HTR-8/SVneo (cell line): Measurements from ENCODE around the gene POC1A.

Experiments
- DNase-seq: peaks from one replicate; pipeline ENCODE4 v3.0.0; 2011; ENCODE audit warnings: low spot score, mixed read lengths; ENCODE audit not compliant: insufficient read length
- FAIRE-seq: peaks from 2 replicates; lab custom pipeline; 2011; peaks lifted over from hg19 to GRCh38; lab: Jason Lieb, UNC

Gene POC1A

DNA sequence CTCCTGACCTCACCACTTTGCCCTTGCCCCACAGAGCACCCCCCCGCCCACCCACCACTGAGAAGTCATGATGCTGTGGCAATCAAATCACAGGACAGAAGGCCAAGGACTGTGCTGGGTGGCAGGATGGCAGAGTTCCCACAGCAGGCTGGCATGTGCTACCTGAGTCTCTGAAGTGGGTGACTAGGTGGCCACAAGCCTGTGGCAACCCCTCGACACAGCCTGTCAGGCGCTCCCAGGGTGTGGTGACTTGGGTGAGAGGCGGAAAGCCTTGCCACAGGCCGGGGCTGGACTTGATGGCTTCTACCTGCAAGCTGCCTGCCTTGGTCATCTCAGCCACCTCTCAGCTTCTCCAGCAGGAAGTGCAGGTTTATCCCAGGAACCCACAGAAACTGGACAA lies 82.2 kb downstream of the POC1A start:
- DNase-seq, result no peak
- FAIRE-seq, result no peak

DNA sequence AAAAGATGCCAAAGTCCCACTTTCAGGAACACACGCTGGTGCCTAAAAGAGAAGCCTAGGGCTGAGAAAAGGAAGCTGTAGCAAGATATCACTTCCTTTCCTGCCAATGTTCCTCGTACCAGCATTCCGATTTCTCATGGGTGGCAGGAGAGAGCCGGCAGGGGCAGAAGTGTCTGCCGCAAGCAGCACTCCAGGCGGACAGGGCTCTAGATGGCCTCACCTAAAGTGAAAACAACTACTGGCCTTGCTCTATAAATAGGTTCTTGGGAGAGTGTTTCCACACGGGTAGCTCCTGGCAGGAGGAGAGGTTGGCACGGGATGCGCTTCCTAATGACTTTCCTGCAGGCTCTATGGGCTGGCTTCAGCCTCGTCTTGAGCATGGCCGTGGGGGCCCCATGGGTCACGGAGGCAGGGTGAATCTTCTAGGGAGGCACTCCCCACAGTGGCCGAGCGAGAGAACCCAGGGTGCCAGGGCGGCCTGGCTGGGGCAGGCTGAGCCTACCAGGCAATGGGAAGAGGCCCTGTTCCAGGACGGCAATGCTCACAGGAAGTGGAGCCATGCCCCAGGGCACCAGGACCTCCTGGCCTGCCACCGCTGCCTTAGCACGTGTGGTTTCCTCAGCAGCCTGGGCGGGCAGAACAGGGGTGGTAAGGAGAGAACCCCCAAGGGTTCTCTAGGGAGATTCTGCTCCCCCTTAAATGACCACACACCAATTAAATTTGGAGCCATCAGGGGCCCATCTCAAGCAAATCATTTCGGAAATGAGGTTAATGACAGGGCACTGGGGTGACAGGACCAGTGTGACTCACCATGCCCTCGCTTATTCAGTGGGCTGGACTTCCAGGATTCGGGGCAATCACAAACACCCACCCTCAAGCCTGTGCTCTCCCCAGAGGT lies 83.2 kb downstream of the POC1A start:
- DNase-seq (no peak), FAIRE-seq (no peak)

DNA sequence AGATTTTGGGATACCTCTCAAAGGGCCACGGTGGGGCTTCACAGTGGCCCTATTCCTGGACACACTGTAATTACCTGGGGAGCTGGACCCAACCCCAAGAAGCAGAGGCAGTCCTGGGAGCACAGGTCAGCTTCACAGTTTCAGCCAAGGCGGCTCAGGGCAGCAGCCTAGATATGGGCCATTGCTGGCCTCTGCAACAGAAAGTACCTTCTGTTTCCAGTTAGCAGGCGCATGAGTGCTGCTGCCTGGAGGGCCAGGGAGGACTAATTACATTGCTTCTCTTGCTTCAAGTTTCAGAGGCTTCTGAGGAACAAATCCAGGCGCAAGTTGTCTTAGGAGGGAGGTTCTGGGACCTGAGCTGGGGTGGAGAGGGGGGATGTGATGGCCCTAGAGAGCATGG lies 84.4 kb downstream of the POC1A start:
- no peak for DNase-seq
- no peak for FAIRE-seq

DNA sequence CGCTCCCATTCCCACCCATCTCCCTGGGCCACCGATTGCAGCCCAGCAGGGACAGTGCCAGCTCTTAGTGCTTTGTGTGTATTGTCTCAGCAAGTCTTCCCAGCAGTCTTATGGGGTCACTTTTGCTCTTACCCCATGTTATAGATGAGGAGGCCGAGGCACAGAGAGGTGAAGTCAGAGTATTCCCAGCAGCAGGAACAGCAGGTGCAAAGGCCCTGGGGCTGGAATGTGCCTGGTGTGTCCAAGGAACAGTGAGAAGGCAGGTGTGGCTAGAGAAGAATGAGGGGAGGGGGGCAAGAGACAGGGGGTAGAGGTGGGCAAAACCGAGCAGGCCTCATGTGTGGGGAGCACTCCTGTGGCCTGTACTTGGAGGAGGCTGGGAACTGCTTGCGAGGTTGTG lies 85.1 kb downstream of the POC1A start:
- DNase-seq (no peak), FAIRE-seq (peak; percentile 59)

DNA sequence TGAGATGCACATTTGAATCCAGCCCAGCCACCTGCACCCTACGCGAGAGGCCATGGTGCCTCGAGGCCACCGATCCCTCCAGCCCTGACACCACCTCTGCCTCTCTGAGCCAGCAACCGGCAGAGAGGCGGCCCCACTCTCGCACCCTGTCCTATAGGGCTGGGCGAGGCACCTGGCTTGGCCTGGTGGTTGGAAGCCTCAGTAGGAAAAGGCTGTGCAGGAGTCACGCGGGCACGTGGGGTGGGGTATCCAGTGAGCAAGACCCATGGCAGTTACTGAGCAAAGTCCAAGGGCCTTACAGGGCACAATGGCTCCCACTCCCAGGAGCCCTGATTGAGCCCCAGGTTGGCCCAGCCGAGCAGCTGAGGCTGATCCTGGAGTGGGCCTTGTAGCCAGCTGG lies 85.5 kb downstream of the POC1A start:
- FAIRE-seq, result peak; percentile 16

DNA sequence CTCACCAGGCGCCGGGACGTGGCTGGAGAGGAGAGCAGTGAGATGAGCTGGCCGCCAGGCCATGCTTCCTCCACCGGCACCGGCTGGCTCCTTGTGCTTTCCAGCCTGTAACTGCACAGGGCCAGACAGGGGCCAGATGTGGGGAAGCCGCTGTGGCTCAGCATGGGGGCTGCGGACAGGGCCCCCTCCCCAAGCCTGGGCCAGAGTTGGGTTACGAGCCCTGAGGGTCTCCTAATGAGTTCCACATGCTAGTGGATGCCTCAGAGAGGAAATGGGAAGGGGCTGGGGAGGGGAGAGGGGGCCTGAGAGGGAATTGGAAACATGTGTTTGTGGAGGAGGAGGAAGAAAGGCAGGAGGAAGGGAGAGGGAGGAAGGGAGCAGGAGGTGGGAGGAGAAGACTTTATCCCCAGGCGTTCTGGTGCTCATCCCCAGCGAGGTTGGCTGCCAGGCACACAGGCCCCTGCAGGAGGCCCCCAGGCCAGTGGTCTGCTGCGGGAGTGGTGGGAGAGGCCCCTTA lies 86.1 kb downstream of the POC1A start:
- DNase-seq, result no peak
- no peak for FAIRE-seq

More for the DNA sequence above, 85.5 kb downstream of the POC1A start:
- DNase-seq, result no peak

DNA sequence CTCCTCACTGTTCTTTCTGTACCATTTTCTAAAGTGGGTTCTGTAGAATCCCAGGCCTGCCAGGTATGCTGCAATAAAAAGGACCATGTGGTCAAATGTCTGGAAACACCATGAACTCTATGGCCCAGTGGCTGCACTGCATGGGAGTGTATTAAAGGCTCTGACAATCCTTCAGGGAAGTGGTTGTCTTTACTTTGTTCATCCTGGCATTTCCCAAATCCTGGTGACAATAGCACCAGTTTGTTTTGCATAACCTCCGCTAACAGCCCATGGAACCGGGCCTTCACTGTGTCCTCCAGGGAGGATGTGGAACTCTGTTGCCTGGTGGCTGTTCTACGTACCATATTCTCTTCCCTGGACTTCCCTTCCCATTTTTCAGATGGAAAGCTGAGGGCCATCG lies 86.7 kb downstream of the POC1A start:
- FAIRE-seq, result no peak

DNA sequence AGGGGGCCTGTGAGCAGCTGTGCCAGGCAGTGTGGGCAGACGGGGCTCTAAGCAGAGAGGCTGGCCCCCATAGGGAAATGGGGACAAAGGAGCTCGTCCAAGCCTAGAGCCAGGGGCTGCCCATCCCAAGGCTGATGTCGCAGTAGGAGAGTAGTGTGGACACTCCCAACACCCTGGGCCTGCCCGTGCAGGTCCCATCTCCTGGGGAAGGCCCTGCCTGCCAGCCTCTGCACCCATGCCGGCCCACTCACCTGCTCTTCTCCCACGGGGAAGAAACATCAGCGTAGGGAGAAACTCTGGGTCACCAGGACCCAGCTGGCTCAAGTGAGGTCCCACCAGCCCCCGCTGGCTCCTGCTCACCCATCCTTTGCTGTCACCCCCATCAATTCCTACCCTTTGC lies 87.2 kb downstream of the POC1A start:
- no peak for FAIRE-seq
- no peak for DNase-seq

More for the DNA sequence above, 86.7 kb downstream of the POC1A start:
- DNase-seq, result no peak

DNA sequence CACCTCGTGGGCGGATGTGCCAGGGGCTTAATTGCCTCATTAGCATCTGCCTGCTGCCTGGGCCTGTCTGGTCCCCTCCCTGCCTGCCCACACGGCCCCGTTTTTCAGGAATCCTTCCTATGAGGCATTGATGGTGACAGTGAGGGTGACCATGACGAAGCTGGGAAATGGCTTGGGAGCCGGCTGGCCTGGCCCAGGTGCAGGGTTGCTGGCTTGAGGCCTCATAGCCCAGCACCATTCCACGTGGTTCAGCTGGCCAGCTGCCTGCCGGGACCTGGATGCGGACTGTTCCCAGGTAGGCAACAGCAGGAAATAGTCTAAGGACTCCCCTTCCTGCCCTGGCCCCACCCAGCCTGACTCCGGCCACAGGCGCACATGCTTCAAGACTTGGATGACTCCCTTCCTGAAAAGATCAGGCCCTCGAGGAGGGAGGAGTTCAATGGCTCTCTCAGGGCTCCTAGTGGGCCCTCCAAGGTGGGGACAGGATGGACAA lies 88.9 kb downstream of the POC1A start:
- FAIRE-seq (no peak), DNase-seq (no peak)

DNA sequence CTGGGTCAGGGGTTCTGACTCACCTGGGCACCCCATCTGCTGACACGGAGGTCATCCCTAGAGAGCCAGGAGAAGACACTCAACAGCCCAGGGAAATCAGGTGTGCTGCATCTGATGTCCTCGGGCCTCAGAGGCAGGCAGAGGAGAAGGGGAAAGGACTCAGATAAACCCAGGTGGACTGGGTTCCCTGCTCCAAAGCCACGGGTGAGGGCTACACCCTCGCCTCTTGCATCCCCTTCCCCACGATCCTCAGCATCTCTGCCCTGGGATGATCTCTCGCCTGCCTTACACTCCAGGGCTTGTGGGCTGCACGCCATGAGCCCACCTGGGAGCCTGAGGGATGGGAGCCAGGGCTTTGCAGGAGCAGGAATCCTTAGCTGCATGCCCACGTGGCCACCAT lies 89.7 kb downstream of the POC1A start:
- no peak for DNase-seq
- FAIRE-seq, result no peak

DNA sequence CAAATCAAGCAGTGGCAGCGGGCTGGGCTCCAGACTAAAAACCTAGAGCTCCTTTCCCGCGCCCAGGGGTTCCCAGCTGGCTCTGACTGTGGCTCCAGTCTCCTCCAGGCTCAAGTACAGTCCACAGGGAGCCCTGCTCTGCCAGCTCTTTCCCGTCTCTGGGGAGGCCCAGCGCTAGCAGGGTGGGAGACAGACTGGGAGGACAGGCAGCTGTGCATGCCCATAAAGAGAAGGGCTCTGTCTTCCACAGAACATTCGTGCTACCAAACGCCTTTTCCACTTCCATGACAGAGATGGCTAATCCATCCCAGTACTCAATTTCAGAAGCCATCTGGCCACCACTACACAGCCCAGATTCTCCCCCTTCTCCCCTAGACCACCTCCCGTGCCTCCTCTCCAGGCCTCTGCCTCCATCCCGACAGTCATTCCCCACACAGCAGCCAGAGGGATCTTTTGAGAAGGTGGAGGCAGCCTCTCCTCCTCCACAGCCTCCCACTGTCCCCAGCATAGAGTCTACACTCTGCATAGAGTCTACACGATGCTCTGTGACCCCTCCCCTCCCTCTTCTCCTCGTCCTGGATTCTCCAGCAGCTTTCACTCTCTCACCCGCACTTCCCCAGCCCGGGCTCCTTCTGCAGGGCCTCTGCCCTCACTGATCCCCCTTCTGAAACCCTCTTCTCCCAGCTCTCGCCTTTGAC lies 91.0 kb downstream of the POC1A start:
- DNase-seq (no peak), FAIRE-seq (peak; percentile 9)

DNA sequence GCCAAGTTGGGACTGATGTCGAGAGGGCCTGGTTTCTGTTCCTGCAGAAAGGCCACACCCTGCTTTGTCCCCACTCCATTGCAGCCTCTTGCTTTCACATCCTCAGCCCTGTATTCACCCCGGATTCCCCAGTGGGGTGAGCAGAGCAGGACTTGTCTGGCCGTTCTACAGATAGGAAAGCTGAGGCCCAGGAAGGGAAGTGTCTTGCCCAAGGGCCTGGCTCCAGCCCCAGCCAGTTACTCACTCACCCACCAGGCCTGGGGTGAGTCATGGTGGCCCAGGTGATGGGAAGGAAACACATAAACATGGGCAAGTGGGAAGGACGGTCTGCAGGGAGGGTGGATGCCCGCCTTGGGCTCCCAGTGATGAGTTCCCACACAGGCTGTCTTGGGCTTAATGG lies 91.7 kb downstream of the POC1A start:
- DNase-seq, result no peak
- peak; percentile 87 for FAIRE-seq

DNA sequence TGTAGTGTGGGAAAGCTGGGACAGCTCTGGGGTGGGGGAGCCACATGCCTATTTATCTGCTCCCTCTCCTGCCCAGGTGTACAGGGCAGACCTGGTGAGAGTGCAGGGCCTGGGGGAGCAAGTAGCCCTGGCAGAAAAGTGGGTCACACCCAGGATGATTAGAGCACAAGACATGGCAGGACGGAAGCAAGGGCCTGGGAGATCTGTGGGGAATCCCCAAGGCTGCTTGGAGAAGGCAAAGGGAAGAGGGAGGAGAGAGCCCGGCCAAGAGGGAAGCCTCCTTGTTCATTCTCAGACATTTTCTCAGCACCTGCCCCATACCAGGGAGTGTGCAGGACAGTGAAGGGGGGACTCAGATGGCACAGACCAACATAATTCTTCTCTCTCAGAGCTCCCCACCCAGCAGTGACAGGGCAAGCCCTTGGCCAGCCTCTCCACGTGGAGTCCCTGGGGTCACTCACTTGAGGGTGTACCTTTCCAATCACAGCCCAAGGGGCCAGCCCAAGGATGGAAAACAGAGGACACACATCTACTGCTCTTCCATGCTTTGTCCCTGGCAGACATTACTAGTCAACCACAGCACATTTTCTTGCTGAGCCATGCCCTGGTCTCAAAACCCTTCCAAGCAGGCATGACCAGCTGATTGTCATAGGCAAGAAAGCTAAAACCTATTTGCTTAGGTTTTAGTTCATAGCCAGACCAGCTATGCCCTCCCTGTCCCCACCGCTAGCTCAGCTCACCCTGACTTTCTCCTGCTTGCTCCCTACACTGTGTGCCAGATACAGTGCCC lies 92.9 kb downstream of the POC1A start:
- no peak for FAIRE-seq
- no peak for DNase-seq

DNA sequence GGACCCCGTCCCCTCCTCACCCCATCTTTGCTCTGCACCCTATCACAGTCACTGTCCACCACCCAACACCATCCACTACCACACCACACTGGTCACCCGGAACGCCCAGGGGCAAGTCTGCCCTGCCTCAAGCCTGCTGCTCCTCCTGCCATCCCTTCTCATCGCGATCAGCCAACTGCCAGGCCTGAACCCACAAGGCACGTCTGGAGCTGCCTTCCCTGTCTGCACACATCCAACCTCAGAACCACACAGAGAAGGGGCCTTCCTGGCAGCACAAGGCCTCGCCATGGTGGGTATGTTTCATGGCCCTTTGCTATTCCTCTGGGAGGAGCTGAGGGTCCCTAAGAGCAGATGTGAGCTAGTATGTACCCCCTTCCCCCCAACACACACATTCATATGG lies 94.4 kb downstream of the POC1A start:
- FAIRE-seq (peak; percentile 42), DNase-seq (no peak)

DNA sequence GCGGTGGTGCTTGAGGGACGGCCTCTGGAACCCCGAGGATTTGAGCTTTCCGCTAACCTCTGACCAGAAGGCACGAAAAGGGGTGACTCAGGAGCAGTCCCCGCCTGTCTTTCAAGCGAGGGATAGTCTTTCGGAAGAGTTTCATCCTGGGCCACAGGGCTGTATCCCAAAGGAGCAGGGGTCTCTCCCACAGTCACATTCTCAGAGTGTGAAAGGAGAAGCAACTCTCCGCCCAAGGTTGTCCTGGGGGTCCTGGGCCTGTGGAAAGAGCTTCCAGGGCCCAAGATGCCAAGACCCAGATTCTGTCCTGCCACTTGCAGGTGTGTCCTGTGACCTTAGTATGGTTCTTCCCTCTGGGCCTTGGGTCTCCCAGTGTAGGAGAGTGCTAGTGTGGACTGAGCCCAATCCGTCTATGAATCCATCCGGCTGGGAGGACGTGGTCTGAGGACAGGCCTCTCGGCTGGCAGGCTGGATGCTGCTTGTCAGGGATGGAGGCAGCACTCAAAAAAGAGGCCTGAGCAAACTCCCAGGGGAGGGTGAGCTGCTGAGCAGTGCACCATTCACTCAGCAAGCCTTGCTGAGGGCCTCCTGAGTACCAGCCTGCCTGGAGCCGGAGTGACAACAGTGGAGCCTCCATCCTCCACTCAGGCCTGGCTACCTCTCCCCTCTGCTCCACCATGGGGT lies 96.3 kb downstream of the POC1A start:
- FAIRE-seq (peak; percentile 42), DNase-seq (no peak)

DNA sequence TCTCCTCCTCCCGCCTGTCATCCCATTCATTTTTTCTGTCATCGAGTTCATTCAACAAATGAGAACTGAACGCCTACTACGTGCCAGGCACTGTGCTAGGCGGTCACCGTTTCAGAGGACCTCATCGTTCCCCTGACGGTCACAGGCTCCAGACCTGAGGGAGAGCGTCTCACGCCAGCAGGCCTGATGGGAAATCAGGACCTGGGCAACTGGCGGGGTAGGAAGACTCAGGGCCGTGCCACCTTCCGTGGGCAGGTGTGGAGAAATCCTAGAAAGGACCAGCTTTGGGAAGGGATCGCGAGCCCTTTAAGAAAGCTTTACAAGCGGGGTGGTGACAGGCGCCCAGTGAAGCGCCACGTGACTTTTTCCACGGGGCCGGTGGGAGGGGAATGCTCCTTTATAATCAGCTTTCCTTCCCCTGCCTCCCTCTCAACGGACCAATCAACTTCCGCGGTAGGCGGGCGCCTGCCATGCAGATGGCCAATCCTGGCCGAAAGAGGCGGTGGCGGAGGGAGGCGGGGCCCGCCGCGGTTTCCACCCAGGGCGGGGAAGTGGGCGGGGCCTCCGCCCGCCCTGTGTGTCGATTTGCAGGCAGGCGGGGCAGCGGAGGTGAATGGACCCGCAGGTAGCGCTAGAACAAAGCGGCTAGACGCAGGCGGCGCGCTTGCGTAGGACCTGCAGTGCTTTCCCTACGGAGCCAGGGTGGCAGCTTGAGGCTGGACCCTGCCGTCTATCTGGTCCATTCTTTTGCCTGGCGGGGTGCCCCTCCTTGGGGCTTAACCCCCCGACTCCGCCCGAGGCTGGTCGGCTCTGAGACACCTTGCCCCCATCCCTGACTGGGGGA lies 97.0 kb downstream of the POC1A start:
- FAIRE-seq (peak; percentile 99), DNase-seq (peak; percentile 99)

DNA sequence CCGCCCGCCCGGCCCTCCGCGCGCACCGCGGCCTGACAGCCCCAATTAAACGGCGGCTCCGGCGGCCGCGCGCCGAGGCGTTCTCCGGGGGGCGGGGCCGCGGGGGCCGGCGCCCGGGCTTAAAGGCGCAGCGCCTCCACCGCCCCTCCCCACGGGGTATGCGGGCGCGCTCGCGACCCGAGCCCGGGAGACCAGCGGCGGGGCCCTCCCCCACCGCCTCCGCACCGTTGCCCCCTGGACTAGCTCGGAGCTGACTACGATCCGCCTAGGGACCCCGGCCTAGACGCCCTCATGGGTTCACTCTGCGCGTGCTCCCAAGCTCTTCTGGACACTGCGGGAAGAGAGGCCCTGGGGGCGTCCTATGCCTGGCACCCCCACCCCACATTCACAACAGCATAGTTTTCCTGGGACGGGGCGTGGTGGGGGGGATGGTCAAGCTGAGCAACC lies 97.7 kb downstream of the POC1A start, which contains the start of gene DUSP7:
Gene DUSP7, minus strand, starts transcription at position 51 of the 447 bp plus-strand sequence. CDS start 205 bp downstream, outside the sequence.
- no peak for FAIRE-seq
- DNase-seq, result no peak

DNA sequence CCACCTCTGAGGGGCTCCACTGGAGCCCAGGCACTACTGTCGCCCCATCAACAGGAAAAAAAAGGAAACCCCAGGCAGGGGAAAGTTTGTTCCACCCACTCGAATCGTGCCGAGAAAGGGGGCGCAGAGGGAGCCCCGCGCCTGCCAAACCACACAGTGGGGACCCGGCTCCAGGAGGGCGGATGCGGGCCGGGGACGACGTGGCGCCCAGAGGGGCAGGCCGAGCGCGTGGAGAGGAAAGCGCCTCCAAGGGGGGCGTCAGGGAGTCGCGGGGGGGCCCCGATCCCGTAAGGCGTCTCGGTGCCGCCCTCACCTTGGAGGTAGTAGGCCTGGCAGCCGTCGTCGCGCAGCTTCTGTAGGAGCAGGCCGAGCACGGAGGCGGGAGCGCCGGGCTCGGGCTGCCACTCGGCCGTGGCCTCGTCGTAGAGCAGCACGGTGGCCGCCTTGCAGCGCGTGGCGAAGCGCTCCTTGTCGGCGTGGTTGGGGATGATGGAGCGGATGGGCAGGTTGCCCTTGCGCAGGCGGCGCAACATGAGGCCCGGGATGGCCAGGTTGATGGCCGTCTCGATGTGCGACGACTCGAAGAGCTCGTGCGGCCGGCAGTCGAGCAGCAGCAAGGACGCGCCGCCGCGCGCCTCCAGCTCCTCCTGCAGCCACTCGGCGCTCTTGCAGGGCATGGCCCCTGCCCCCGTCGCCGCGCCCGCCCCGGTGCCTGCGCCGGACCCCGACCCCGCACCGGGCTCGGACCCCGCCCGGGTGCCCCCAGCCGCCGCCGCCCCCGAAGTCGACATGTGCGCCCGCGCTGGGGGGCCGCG lies 98.5 kb downstream of the POC1A start:
- no peak for DNase-seq
- FAIRE-seq, result peak; percentile 96
